22Rv1 (cell line): Measurements from ENCODE around the gene IMMP2L.
"Not testable (repeated sequence)": the region's sequence is repeated elsewhere in the genome, so short reads cannot be mapped to it uniquely, and the experiment has no call there.

Source experiments
- H3K27ac ChIP-seq: fragments of 450-650 bp; 2 replicates; pipeline ENCODE4 v1.5.1; 2017
- ZFX ChIP-seq: fragments of 450-650 bp; IDR thresholded peaks from 2 replicates; pipeline ENCODE4 v1.6.1; 2017; ENCODE audit warnings: antibody characterized with exemption, borderline replicate concordance
- TF ChIP-seq, protein P1 (sequence below): fragments of 450-650 bp; IDR thresholded peaks from 2 replicates; pipeline ENCODE4 v1.5.1; 2017; ENCODE audit warnings: mild to moderate bottlenecking

IMMP2L gene

DNA sequence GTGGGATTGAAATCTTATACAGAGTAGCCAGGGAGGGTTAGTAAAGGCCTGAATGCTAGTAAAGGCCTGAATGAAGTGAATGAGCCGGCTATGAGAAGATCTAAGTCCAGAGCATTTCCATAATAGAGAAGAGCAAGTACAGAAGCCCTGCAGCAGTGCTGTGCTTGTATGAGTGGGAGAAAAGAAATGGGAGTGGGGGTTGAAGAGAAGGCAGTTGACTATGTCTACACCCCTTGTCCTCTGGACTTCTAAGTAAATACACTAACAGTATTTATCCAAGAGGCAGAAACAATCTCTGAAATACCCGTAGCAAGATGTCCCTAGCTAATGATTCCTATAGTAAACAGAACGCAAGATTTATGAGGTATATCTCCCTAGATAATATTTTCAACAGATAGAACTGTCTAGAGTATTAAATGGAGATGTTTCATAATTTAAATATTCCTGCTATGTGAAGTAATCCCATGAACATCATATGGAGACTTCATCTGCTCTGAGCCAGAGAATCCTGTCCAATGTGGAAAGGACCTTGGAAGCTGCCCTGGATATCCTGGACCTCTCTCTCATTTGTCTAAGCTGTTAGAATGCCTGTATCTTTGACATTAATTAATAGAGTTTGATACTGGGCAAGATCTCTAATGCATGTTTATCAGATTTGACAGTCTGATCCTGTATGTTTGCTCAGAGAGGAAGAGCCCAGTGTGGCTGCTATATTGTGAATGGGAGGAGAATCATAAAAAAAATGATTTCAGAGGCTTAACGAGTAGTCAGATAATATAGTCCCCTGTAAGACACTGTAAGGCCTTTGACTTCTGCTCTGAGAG lies 299.8 kb downstream of the IMMP2L start:
- H3K27ac ChIP-seq, result no peak overlapping the region
- TF ChIP-seq, protein P1, sequence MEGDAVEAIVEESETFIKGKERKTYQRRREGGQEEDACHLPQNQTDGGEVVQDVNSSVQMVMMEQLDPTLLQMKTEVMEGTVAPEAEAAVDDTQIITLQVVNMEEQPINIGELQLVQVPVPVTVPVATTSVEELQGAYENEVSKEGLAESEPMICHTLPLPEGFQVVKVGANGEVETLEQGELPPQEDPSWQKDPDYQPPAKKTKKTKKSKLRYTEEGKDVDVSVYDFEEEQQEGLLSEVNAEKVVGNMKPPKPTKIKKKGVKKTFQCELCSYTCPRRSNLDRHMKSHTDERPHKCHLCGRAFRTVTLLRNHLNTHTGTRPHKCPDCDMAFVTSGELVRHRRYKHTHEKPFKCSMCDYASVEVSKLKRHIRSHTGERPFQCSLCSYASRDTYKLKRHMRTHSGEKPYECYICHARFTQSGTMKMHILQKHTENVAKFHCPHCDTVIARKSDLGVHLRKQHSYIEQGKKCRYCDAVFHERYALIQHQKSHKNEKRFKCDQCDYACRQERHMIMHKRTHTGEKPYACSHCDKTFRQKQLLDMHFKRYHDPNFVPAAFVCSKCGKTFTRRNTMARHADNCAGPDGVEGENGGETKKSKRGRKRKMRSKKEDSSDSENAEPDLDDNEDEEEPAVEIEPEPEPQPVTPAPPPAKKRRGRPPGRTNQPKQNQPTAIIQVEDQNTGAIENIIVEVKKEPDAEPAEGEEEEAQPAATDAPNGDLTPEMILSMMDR, result no peak
- TF ChIP-seq ZFX, result no peak

DNA sequence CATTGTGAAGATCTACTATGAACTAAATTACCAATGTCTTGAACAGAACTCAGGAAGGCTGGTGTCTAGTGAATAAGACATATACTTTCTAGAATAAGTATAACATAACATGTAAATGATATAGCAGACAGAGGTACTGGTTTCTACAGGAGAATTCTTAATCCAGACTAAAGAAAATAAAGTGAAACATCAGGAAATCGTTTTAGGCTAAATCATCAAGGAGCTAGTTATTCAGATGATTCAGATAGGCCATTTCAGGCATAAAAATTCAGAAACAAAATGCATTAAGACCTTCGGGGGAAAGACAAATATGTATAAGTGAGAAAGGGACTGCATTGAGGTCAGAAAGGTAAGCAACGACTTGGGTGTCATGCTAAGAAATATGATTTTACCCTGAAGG lies 300.8 kb downstream of the IMMP2L start:
- TF ChIP-seq ZFX, result no peak
- TF ChIP-seq, protein P1, result no peak
- H3K27ac ChIP-seq, result no peak overlapping the region

DNA sequence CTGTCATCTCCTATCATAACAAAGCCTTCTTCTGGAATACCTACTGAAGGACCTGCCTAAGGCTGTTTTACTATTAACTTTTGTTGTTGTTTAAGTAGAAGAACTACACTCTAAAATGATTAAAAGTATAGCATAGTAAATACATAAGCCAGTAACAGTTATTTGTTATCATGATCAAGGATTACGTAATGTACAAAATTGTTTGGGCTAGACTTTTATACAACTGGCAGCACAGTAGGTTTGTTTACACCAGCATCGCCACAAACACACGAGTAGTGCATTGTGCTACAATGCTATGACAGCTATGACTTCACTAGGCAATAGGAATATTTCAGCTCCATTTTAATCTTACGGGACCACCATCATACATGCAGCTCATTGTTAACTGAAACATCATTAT lies 302.3 kb downstream of the IMMP2L start:
- no peak for TF ChIP-seq ZFX
- TF ChIP-seq, protein P1, result no peak
- no peak overlapping the region for H3K27ac ChIP-seq

DNA sequence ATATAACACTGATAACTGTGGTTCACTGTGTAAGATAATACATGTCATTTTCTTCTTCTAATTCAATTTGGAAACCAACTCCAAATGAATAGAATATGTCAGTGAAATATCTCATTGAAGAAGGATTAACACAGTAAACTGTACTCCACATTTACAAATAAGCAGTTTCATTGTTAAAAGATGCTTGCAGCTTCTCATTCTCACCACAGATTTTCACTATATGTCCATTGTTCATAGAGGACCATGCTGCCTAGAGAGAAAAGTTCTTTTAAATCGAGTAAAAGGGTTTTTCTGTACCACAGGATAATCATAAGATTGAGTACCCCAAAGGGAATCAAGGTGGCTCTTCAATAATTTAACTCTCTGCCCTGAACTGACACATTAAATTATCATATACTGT lies 305.9 kb downstream of the IMMP2L start:
- TF ChIP-seq ZFX, result no peak
- TF ChIP-seq, protein P1, result no peak
- H3K27ac ChIP-seq, result no peak overlapping the region

DNA sequence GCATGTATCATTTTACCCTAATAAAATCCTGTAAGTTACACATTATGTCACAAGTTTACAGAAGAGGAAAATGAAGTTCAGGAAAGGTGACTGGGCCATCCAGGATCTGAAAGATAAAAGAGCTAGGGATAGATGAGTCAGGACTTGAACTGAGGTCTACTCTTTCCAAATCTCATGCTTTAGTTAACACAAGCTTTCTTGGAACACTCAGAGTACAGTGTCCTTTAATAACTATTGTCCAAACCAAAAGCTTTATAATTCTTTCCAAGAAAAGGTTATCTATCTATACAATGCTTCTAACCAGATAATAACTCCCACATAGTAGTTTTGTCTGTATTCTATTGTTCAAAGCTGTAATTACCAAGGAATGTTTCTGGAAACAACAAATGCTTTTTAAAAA lies 306.7 kb downstream of the IMMP2L start:
- no peak overlapping the region for H3K27ac ChIP-seq
- TF ChIP-seq, protein P1, result no peak
- TF ChIP-seq ZFX, result no peak

DNA sequence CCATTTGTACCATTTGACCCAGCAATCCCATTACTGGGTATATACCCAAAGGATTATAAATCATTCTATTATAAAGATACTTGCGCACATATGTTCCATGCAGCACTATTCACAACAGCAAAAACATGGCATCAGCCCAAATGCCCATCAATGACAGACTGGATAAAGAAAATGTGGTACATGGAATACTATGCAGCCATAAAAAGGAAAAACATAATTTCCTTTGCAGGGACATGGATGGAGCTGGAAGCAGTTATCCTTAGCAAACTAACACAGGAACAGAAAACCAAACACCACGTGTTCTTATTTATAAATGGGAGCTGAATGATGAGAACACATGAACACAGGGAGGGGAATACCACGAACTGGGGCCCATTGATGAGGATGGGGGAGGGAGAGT lies 310.9 kb downstream of the IMMP2L start:
- not testable (repeated sequence) for H3K27ac ChIP-seq

DNA sequence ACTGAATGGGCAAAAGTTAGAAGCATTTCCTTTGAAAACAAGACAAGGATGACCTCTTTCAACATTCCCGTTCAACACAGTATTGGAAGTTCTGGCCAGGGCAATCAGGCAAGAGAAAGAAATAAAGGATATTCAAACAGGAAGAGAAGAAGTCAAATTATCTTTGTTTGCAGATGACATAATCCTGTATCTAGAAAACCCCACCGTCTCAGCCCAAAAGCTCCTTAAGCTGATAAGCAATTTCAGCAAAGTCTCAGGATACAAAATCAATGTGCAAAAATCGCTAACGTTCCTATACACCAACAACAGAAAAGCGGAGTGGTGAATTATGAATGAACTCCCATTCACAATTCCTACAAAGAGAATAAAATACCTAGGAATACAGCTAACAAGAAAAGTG lies 312.5 kb downstream of the IMMP2L start:
- not testable (repeated sequence) for H3K27ac ChIP-seq

DNA sequence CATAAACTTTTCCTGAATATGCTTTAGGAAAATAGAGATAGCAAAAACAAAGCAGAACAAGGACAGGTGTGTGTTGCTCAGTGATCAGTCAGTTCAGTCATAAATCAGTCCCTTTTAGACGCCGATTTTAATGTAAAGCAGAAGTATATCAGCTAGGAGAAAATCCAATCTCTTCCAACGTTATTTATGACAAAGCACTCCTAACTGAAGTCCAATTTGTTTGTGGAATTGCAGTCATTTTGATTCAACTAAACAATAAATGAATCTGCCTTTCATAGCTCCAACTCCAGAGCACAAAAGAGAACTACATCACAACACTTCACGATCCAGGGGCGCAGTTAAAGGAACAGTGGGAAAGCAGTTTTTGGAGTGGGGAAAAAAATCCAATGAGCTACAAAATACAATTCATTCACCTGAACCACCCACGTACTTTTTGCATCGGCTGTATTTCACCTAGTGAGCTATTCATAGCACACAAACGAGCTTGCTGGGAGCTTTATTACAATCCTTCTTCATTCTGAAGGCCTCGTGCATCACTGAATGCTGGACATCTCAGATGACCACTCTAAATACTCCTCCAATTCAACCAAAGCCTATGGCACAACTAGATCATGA lies 320.0 kb downstream of the IMMP2L start:
- no peak for TF ChIP-seq ZFX
- TF ChIP-seq, protein P1, result no peak
- H3K27ac ChIP-seq, result no peak overlapping the region
